Uterus (tissue), 2 donors: Measurements from ENCODE around the gene PAK1.

ENCODE experiments used
- CTCF ChIP-seq, 4 experiments: fragments of 200-600 bp in 2 of 4; fragments of 450-650 bp in 2 of 4; sonication (generic) in 2 of 4; IDR thresholded peaks; one replicate each; pipeline ENCODE4 v1.5.1; 2016 to 2019; ENCODE audit warnings: antibody characterized with exemption in 4 of 4, mild to moderate bottlenecking in 2 of 4, moderate library complexity in 1 of 4
- POLR2A ChIP-seq, 2 donors: fragments of 450-650 bp; IDR thresholded peaks; one replicate each; pipeline ENCODE4 v1.6.1; 2016; ENCODE audit warnings: antibody characterized with exemption in 2 of 2, mild to moderate bottlenecking in 1 of 2, moderate library complexity in 1 of 2

GRCh38 chr11:77396911-77397310 lies 77.0 kb downstream of the PAK1 start:
- TF ChIP-seq CTCF (IDR thresholded peaks at IDR 0.05), result no peak
- no peak for TF ChIP-seq POLR2A (IDR thresholded peaks at IDR 0.05)
